ENCODE results near the gene XRCC6. TPM values are rescaled to one million over a fixed set of nuclear protein-coding genes. Genes with fewer than 3 reads are reported as not detected.
A peak's percentile ranks its signal among the peaks of the same experiment; 100 is the strongest.

XRCC6 gene
- total RNA-seq, 2 experiments from 2014 or later: 162 TPM

DNA sequence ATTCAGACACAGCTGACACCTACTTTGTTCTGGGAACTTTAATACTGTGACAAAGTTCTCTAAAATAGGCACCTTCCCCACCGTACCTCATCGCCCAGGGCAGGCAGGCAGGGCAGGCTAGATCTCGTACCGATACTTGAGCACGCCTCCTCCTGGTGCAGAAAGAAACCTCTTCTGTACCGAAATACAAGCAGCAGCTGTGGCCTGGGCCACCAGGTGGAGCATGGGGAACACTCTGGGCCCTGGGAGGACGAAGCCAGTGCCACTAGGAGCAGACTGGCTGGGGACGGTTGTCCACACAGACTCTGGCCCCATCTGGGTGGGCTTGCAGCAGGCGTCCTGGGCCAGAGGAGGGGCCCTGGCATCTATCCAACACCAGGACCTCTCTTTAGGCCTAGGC, 44.2 kb upstream of the XRCC6 start:
- peak in 12 of 14 experiments; percentile 7 to 59 (median 26) for DNase-seq
- Histone ChIP-seq H3K27me3 (ENCODE audit: control insufficient read depth in 1 of 2, insufficient read depth in 2 of 2, low read length in 2 of 2) (no peaks in the 10 kb centered on the region), H3K4me3 (ENCODE audit: low read length) (no peak overlapping the region), H3K27ac (ENCODE audit: low read depth in 1 of 2, low read length in 2 of 2) (no peak overlapping the region), H3K36me3 (ENCODE audit: insufficient read depth, low read length) (peaks cover 38% of the 10 kb centered on the region), H3K9me3 (ENCODE audit: control insufficient read depth in 1 of 2, insufficient read depth in 1 of 2, low read length in 2 of 2) (no peaks in the 10 kb centered on the region), H3K4me1 (ENCODE audit: insufficient read depth, low read length) (no peaks in the 10 kb centered on the region)
- H3K27ac Mint-ChIP-seq: no peak overlapping the region
- H3K36me3 Mint-ChIP-seq (ENCODE audit: low read depth): peaks cover 33% of the 10 kb centered on the region
- POLR2A ChIA-PET: no interaction called here
- peak; percentile 62 for ATAC-seq (ENCODE audit: poor library complexity)
- no peaks in the 10 kb centered on the region for H3K9me3 Mint-ChIP-seq
- H3K27me3 Mint-ChIP-seq: no peaks in the 10 kb centered on the region
- intact Hi-C loops (cut with DNase I, micrococcal nuclease): no loop called here
- H3K4me3 Mint-ChIP-seq: no peak overlapping the region
- TF ChIP-seq, protein P1, sequence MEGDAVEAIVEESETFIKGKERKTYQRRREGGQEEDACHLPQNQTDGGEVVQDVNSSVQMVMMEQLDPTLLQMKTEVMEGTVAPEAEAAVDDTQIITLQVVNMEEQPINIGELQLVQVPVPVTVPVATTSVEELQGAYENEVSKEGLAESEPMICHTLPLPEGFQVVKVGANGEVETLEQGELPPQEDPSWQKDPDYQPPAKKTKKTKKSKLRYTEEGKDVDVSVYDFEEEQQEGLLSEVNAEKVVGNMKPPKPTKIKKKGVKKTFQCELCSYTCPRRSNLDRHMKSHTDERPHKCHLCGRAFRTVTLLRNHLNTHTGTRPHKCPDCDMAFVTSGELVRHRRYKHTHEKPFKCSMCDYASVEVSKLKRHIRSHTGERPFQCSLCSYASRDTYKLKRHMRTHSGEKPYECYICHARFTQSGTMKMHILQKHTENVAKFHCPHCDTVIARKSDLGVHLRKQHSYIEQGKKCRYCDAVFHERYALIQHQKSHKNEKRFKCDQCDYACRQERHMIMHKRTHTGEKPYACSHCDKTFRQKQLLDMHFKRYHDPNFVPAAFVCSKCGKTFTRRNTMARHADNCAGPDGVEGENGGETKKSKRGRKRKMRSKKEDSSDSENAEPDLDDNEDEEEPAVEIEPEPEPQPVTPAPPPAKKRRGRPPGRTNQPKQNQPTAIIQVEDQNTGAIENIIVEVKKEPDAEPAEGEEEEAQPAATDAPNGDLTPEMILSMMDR (IDR thresholded peaks at IDR 0.05): peak; percentile 16
- no peaks in the 10 kb centered on the region for H3K4me1 Mint-ChIP-seq (ENCODE audit: low read depth)
- CTCF ChIA-PET: no interaction called here

DNA sequence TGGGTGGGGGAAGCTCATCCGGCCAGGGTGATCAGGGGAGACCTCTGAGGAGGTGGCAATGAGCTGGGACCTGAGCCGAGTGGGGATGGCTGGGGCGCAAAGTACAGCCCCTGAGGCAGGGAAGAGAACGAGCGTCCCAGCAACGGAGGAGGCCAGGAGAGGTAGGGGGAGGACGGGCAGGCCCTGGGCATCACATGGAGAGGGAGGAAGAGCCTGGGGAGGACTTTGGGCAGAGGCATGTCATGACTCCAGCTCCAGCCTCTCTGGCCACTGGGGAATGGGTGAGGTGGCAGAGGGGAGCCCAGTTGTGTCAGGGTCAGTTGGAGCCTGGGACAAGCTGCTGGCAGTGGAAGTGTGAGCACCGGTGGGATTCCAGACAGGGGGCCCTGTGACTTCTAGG, 43.0 kb upstream of the XRCC6 start:
- intact Hi-C loops (cut with DNase I, micrococcal nuclease): no loop called here
- Mint-ChIP-seq H3K9me3 (no peaks in the 10 kb centered on the region), H3K4me3 (no peak overlapping the region), H3K27ac (no peak overlapping the region), H3K36me3 (ENCODE audit: low read depth) (peaks cover 42% of the 10 kb centered on the region), H3K4me1 (ENCODE audit: low read depth) (no peaks in the 10 kb centered on the region), H3K27me3 (no peaks in the 10 kb centered on the region)
- ATAC-seq (ENCODE audit: poor library complexity) (no peak), DNase-seq (no peak)
- CTCF ChIA-PET: no interaction called here
- H3K27me3 ChIP-seq (ENCODE audit: control insufficient read depth in 1 of 2, insufficient read depth in 2 of 2, low read length in 2 of 2): no peaks in the 10 kb centered on the region
- POLR2A ChIA-PET: no interaction called here
- no peak overlapping the region for H3K4me3 ChIP-seq (ENCODE audit: low read length)
- H3K4me1 ChIP-seq (ENCODE audit: insufficient read depth, low read length): no peaks in the 10 kb centered on the region
- peaks cover 46% of the 10 kb centered on the region for H3K36me3 ChIP-seq (ENCODE audit: insufficient read depth, low read length)
- no peaks in the 10 kb centered on the region for H3K9me3 ChIP-seq (ENCODE audit: control insufficient read depth in 1 of 2, insufficient read depth in 1 of 2, low read length in 2 of 2)
- TF ChIP-seq, protein P1 (IDR thresholded peaks at IDR 0.05): no peak
- H3K27ac ChIP-seq (ENCODE audit: low read depth in 1 of 2, low read length in 2 of 2): no peak overlapping the region

DNA sequence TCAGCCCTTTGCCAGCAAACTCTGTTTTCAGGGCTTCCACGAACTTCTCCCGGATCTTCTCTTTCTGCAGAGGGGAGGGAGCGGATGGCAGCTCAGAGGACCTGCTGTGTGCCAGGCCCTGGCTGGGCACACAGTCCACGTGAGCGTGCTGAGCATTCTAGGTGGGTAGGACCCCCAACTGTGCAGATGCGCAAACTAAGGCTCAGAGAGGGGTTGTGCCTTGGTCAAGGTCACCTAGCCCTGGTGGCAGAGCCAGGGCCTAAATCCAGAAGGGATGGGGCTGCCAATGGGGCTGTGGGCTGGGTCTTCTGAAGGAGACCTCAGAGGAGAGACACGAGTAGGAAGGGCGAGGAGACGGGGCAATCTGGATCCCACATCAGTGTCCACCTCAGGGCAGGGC, 42.3 kb upstream of the XRCC6 start:
- peaks cover 53% of the 10 kb centered on the region for H3K36me3 ChIP-seq (ENCODE audit: insufficient read depth, low read length)
- H3K9me3 Mint-ChIP-seq: no peaks in the 10 kb centered on the region
- H3K36me3 Mint-ChIP-seq (ENCODE audit: low read depth): peaks cover 49% of the 10 kb centered on the region
- H3K9me3 ChIP-seq (ENCODE audit: control insufficient read depth in 1 of 2, insufficient read depth in 1 of 2, low read length in 2 of 2): no peaks in the 10 kb centered on the region
- H3K27me3 ChIP-seq (ENCODE audit: control insufficient read depth in 1 of 2, insufficient read depth in 2 of 2, low read length in 2 of 2): no peaks in the 10 kb centered on the region
- TF ChIP-seq, protein P1 (IDR thresholded peaks at IDR 0.05): no peak
- POLR2A ChIA-PET: interaction anchor here (0.9 kb wide), 1 partner anchor 11 kb away, joined by 4 read pairs; the partner anchor contains the start of gene PMM1
- H3K4me3 ChIP-seq (ENCODE audit: low read length): no peak overlapping the region
- CTCF ChIA-PET: no interaction called here
- H3K27me3 Mint-ChIP-seq: no peaks in the 10 kb centered on the region
- H3K4me3 Mint-ChIP-seq: no peak overlapping the region
- no peak overlapping the region for H3K27ac Mint-ChIP-seq
- no peak overlapping the region for H3K27ac ChIP-seq (ENCODE audit: low read depth in 1 of 2, low read length in 2 of 2)
- ATAC-seq (ENCODE audit: poor library complexity) (no peak), DNase-seq (no peak)
- H3K4me1 ChIP-seq (ENCODE audit: insufficient read depth, low read length): no peaks in the 10 kb centered on the region
- H3K4me1 Mint-ChIP-seq (ENCODE audit: low read depth): no peaks in the 10 kb centered on the region
- intact Hi-C loops (cut with DNase I, micrococcal nuclease): no loop called here

Data from CD4-positive, alpha-beta T cell (primary cell).